Measurements from ENCODE around the gene PTPN13. TPM values are rescaled to one million over a fixed set of nuclear protein-coding genes. Genes with fewer than 3 reads are reported as not detected.

Gene PTPN13
- total RNA-seq, 1 experiment from 2014 or later: 12.1 TPM

DNA sequence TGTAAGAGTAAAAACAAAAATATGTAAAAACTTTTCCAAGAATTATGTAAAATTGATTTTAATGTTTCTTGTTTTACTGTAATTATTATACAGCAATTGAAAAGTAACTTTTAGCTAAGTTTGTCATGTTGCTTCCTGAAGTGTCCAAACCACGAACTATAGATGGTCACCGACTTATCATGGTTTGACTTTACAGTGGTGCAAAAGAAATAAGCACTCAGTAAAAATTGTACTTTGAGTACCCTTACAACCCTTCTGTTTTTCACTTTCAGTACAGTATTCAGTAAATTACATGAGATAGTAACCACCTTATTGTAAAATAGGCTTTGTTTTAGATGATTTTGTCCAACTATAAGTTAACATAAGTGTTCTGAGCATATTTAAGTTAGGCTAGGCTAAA, 161.3 kb downstream of the PTPN13 start:
- BruUV-seq (replicated peaks): no TSS peak
- no peaks in the 10 kb centered on the region for H4K20me1 ChIP-seq (ENCODE audit: low read length)
- H3K9me3 ChIP-seq (ENCODE audit: low read length): no peaks in the 10 kb centered on the region
- no peak overlapping the region for H3K9ac ChIP-seq (ENCODE audit: low read length)
- no peaks in the 10 kb centered on the region for H3K27me3 ChIP-seq (ENCODE audit: low read length)
- TF ChIP-seq EZH2 (IDR thresholded peaks at IDR 0.05; ENCODE audit: low read length, unreplicated experiment) (no peak), EZH2phosphoT487 (IDR thresholded peaks at IDR 0.05; ENCODE audit: borderline replicate concordance, low read length) (no peak)
- TF ChIP-seq, protein P1, sequence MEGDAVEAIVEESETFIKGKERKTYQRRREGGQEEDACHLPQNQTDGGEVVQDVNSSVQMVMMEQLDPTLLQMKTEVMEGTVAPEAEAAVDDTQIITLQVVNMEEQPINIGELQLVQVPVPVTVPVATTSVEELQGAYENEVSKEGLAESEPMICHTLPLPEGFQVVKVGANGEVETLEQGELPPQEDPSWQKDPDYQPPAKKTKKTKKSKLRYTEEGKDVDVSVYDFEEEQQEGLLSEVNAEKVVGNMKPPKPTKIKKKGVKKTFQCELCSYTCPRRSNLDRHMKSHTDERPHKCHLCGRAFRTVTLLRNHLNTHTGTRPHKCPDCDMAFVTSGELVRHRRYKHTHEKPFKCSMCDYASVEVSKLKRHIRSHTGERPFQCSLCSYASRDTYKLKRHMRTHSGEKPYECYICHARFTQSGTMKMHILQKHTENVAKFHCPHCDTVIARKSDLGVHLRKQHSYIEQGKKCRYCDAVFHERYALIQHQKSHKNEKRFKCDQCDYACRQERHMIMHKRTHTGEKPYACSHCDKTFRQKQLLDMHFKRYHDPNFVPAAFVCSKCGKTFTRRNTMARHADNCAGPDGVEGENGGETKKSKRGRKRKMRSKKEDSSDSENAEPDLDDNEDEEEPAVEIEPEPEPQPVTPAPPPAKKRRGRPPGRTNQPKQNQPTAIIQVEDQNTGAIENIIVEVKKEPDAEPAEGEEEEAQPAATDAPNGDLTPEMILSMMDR (conservative IDR thresholded peaks at IDR 0.05; ENCODE audit: low read depth, low read length): no peak
- H3K4me1 ChIP-seq (ENCODE audit: insufficient read depth, low read length): no peaks in the 10 kb centered on the region
- no peak overlapping the region for H2AFZ ChIP-seq (ENCODE audit: low read length)
- POLR2A ChIA-PET (ENCODE audit: unreplicated experiment): no interaction called here
- H3K4me2 ChIP-seq (ENCODE audit: low read length): no peak overlapping the region
- intact Hi-C loops (cut with micrococcal nuclease): no loop called here
- CTCF ChIA-PET: no interaction called here
- no peak overlapping the region for H3K4me3 ChIP-seq (ENCODE audit: low read length)
- DNase-seq (no peak), ATAC-seq (no peak)
- H3F3A ChIP-seq (ENCODE audit: low read length, unreplicated experiment): no peaks in the 10 kb centered on the region
- H3K36me3 ChIP-seq (ENCODE audit: low read depth, low read length): no peaks in the 10 kb centered on the region
- no peak overlapping the region for H3K27ac ChIP-seq (ENCODE audit: low read length)
- no peaks in the 10 kb centered on the region for H3K9me2 ChIP-seq (replicated peaks; ENCODE audit: low read length)
- no peaks in the 10 kb centered on the region for H3K79me2 ChIP-seq (ENCODE audit: low read length)

DNA sequence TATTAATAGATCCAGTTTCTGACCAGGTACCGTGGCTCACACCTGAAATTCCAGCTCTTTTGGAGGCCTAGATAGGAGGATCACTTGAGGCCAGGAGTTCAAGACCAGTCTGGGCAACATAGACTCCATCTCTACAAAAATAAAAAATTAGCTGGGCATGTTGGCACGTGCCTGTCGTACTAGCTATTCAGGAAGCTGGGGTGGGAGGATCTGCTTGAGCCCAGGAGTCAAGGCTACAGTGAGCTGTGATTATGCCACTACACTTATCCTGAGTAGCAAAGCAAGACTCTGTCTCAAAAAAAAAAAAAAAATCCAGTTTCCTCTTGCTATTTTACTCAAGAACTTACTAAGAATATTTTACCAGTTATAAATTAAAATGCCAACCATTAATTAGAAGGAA, 163.4 kb downstream of the PTPN13 start:
- Histone ChIP-seq H3K9ac (ENCODE audit: low read length) (no peak overlapping the region), H3K4me1 (ENCODE audit: insufficient read depth, low read length) (no peaks in the 10 kb centered on the region), H3K79me2 (ENCODE audit: low read length) (no peaks in the 10 kb centered on the region), H3F3A (ENCODE audit: low read length, unreplicated experiment) (no peaks in the 10 kb centered on the region), H4K20me1 (ENCODE audit: low read length) (no peaks in the 10 kb centered on the region), H3K9me2 (replicated peaks; ENCODE audit: low read length) (no peaks in the 10 kb centered on the region), H3K27me3 (ENCODE audit: low read length) (no peaks in the 10 kb centered on the region), H3K9me3 (ENCODE audit: low read length) (no peaks in the 10 kb centered on the region), H3K36me3 (ENCODE audit: low read depth, low read length) (no peaks in the 10 kb centered on the region), H3K4me2 (ENCODE audit: low read length) (no peak overlapping the region), H2AFZ (ENCODE audit: low read length) (no peak overlapping the region), H3K27ac (ENCODE audit: low read length) (no peak overlapping the region), H3K4me3 (ENCODE audit: low read length) (no peak overlapping the region)
- BruUV-seq (replicated peaks): no TSS peak
- no peak for DNase-seq
- ChIA-PET CTCF (no interaction called here), POLR2A (ENCODE audit: unreplicated experiment) (no interaction called here)
- intact Hi-C loops (cut with micrococcal nuclease): no loop called here
- no peak for ATAC-seq
- TF ChIP-seq EZH2 (IDR thresholded peaks at IDR 0.05; ENCODE audit: low read length, unreplicated experiment) (no peak), EZH2phosphoT487 (IDR thresholded peaks at IDR 0.05; ENCODE audit: borderline replicate concordance, low read length) (no peak)
- TF ChIP-seq, protein P1 (conservative IDR thresholded peaks at IDR 0.05; ENCODE audit: low read depth, low read length): no peak

DNA sequence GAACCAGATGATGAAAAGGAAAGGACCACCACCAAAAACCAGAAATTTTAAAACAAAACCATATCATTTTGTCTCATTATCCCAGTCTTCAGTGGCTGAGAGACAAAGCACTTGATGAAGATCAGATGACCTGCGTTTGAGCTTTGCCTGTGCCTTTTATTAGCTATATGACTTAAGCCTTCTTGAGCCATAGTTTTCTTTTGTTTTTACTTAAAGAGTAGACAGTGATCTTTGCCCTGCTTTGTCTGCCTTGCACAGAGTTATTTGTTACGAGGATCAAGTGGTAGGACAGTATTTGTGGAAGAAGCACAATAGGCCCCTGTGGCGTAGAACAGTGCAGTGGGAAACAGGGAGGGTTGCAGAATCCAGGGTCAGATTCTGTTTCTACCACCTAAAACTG, 165.2 kb downstream of the PTPN13 start:
- Histone ChIP-seq H2AFZ (ENCODE audit: low read length) (no peak overlapping the region), H3K4me1 (ENCODE audit: insufficient read depth, low read length) (no peaks in the 10 kb centered on the region), H3K27me3 (ENCODE audit: low read length) (no peaks in the 10 kb centered on the region), H3K9ac (ENCODE audit: low read length) (no peak overlapping the region), H3K4me2 (ENCODE audit: low read length) (no peak overlapping the region), H3K4me3 (ENCODE audit: low read length) (no peak overlapping the region), H3K27ac (ENCODE audit: low read length) (no peak overlapping the region), H3F3A (ENCODE audit: low read length, unreplicated experiment) (no peaks in the 10 kb centered on the region), H3K79me2 (ENCODE audit: low read length) (no peaks in the 10 kb centered on the region), H3K9me2 (replicated peaks; ENCODE audit: low read length) (no peaks in the 10 kb centered on the region), H3K36me3 (ENCODE audit: low read depth, low read length) (no peaks in the 10 kb centered on the region), H3K9me3 (ENCODE audit: low read length) (no peaks in the 10 kb centered on the region), H4K20me1 (ENCODE audit: low read length) (no peaks in the 10 kb centered on the region)
- ATAC-seq: no peak
- intact Hi-C loops (cut with micrococcal nuclease): no loop called here
- ChIA-PET POLR2A (ENCODE audit: unreplicated experiment) (no interaction called here), CTCF (no interaction called here)
- DNase-seq: no peak
- TF ChIP-seq EZH2 (IDR thresholded peaks at IDR 0.05; ENCODE audit: low read length, unreplicated experiment) (no peak), EZH2phosphoT487 (IDR thresholded peaks at IDR 0.05; ENCODE audit: borderline replicate concordance, low read length) (no peak)
- TF ChIP-seq, protein P1 (conservative IDR thresholded peaks at IDR 0.05; ENCODE audit: low read depth, low read length): no peak
- BruUV-seq (replicated peaks): no TSS peak
